H4 (cell line): ENCODE data around the gene TMEM132D. TPM values are rescaled to one million over a fixed set of nuclear protein-coding genes. Genes with fewer than 3 reads are reported as not detected.

ENCODE experiments used
- DNase-seq: peaks from one replicate; pipeline ENCODE4 v3.0.0-alpha.2; 2015; ENCODE audit warnings: low spot score
- total RNA-seq: library from RNA; depleted of rRNA; stranded (reverse); fragments of >200 nt; shearing (Covaris generic); gene quantifications from 2 replicates; pipeline ENCODE4 v1.2.3, GENCODE V29; 2014

TMEM132D gene
- total RNA-seq, 1 experiment from 2014 or later = not detected

DNA sequence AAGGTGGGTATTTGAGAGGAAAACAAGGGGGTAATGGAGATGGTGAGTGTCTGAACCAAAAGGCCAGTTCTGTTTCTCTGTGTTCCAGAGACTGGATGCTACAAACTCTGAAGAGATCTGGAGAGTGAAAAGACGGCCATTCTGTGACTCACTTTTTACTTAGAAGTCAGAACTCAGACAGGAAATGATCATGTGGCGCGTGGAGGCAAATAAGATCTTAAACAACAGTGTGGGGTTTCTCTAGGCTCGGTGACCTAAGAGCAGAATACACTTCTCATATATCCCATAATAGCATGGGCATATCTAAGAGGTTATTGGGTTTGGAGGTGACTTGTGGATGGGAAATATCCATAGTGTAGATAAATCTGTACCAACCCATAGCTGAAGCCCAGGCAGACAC, 463.5 kb downstream of the TMEM132D start:
- no peak for DNase-seq

DNA sequence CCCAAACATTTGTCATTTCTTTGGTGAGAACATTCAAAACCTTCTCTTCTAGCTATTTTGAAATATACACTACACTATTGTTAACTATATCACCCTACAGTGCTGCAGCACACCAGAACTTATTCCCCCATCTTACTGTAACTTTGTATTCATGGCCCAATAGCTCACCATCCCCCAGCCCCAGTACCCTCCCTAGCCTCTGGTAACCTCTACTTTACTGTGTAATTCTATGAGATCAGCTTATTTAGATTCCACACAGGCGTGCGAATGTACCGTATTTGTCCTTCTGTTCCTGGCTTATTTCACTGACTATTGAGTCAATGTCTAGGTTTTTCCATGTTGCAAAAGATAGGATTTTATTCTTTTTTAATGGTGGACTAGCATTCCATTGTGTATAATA, 469.0 kb downstream of the TMEM132D start:
- no peak for DNase-seq

DNA sequence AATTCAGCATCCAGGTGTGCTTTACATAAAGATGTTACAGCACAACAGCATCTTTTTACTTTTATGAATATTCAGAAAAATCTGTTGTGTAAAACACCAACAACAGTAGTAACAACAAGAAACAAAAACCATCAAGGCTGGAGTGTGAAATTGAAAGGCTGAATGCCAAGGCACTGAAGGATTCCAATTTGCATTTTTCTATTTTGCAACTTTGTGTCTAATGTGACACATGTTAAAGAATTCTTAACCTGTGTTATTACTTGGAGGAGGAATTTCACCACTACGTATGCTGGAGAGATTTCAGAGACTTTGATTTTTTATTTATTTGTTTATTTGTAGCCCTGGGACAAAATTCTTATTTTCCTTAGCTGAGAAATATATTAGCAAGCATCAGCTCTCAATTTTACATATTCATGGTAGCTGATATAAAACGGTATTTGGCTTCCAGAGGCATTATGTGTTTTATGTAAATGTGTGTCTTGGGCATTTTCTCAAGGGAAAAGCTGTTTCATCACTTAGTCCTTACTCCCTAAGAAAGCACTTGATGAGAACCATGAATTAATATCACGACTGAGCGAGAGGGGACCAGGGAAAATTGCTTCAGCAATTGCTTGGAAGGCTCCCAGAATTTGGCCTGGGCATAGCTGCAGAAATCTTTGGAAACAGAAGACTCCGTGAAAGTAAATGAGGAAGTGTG, 475.4 kb downstream of the TMEM132D start:
- no peak for DNase-seq

DNA sequence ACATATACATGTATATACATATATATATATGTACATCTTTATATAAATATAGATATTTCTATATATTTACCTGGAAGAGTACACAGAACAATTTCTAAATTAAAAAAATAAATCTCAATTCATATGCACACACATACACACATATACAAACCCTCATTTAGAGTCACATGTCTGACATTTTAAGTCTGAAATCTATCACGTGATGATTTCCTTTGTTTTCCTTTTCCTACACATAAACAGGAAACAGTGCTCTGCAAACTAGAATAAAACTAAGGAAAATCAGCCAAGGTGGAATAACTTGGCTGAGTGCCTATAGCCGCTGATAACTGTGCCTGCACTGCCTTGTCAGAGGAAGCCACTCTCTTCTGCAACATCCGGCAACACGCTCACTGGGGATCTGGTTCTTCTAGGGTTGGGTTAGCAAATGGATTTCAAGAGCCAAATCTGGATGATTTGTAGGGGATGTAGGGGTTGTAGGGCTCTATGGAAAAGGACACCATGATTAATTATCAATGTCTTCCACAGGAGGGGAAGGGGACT, 480.7 kb downstream of the TMEM132D start:
- DNase-seq = no peak

DNA sequence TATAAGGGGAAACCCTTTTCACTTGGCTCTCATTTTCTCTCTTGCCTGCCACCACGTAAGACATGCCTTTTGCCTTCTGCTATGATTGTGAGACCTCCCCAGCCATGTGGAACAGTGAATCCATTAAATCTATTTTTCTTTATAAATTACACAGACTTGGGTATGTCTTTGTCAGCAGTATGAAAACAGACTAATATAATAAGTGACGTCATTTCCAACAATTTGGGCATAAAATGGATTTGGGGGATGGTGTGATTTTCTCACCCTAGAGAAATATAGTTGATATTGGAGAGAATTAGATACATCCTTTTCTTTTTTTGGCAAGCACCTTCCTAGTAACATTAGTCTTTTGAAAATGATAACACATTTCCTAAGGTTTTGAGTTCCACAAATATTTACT, 490.5 kb downstream of the TMEM132D start:
- DNase-seq = no peak

- DNase-seq = no peak
These were observed 494.5 kb downstream of the TMEM132D start for GRCh38 chr12:129409281-129409680.

GRCh38 chr12:129404556-129404955, 499.3 kb downstream of the TMEM132D start:
- no peak for DNase-seq

- DNase-seq = no peak
These were observed 502.3 kb downstream of the TMEM132D start for GRCh38 chr12:129401572-129401971.

- DNase-seq = no peak
These were observed 509.5 kb downstream of the TMEM132D start for GRCh38 chr12:129394177-129394825.

GRCh38 chr12:129393357-129393937, 510.4 kb downstream of the TMEM132D start:
- no peak for DNase-seq

DNA sequence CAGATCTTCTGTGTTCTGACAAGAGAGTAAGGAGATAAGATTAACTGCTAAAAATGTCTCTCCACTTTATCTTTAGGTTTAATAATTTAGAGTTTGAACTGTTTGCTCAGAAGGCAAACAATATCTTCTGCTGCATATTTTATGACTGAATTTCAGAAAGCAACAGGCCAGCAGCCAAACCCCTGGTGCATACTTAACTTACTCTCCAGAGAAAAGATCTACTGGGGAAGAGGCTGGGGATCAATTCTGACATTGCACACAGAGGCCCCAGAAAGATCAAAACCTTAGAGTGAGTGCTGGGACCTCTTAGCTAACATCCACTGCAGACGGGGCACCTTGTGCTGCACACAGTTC, 518.2 kb downstream of the TMEM132D start:
- DNase-seq = no peak

DNA sequence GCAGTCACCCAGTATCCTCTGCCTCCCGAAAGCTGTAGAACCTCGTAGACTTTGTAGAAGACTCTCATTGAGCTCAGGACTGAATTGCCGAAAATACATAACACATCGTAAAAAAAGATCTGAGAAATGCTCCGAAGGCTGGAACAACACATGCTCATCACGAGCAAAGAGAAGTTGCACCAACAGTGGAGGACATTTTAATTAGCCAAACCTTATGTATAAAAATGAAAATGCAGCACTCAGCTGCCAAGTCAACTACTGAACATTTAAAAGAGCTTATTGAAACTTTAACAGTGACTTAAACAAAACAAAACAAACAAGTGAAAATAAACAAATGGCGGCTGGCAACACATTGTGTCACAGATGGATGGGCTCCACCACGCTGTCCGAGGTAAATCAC, 519.9 kb downstream of the TMEM132D start:
- DNase-seq = no peak

DNA sequence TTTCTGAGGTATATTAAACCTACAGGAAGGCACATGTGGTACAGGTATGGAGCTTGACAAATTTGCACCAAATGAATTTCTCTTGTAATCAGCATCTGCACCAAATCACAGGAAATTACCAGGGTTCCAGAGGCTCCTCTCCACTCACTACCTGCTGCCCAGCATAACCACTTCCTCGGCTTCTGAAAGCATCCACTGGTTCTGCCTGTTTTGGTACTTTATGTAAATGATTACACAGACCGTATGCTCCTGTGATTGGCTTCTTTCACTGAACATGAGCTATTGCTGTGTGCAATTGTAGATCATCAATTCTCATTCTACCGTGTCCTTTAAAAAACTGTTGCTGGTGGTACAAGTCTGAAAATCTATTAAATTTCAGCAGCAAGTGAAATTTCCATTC, 522.1 kb downstream of the TMEM132D start:
- DNase-seq = no peak

DNA sequence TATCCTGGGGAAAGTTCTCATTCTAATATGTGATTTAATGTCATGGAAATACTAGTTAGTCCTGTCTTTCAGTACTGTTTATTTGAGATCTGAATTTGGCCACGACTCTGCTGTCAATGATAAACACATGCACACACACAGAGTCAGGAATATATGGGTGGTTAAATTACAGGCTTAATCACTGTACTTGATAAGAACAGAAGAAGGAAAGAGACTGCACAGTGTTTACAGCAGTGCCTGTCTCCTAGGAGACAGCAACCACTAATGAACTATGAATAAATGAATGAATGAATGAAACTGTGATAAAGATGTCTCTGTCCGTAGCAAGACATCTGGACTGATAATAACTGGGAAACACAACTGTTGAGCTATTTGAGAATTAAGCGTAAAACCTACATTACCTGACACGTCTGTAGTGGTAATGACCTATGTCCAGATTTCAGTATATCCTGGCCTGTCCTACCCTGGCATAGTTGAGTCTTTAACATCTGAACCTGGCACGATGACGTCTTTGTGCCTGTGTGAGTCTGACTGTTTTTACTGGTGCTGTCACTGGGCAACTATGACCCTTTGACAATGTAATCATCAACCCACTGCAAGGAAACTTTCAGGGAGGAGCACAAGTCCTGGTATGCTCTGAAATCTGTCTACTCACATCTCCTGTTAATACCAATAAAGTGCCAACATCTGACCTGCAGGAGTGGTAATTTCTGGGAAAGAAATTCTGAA, 524.6 kb downstream of the TMEM132D start:
- no peak for DNase-seq

DNA sequence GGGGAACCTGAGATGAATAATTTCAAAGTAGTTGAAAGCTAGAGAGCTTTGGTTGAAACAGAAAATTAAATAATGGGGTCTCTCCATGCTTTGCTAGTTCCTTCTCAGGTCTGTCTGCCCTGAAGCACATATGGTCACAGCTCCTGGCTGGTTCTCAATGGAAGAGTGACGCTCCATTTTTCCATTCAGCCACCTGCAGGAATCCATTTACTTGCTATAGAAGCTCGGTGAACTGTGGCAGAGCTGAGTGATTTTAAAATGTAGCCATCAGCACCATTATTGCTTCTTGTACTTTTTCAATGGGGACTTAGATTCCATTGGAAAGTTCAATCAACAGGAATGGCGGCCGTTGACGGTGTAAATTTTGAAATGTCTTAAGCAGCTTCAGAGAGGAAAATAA, 525.3 kb downstream of the TMEM132D start:
- no peak for DNase-seq

DNA sequence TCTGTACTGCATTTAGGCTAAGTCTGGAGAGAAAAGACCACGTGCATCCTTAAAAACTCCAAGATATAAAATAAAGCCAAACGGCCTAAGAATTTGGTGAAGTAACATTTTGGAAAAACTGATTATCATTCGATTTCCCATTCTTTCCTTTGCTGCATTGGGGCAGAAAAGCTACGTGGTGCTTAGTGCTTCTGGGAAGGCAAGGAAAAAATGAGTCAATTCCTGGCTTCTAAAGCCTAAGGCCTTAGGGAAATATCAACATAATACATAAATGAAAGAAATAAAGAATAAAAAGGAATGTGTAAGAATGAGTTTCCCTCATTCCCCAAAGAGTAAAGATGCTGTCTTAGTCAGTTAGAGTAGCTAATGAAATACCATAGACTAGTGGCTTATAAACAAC, 530.1 kb downstream of the TMEM132D start:
- no peak for DNase-seq

DNA sequence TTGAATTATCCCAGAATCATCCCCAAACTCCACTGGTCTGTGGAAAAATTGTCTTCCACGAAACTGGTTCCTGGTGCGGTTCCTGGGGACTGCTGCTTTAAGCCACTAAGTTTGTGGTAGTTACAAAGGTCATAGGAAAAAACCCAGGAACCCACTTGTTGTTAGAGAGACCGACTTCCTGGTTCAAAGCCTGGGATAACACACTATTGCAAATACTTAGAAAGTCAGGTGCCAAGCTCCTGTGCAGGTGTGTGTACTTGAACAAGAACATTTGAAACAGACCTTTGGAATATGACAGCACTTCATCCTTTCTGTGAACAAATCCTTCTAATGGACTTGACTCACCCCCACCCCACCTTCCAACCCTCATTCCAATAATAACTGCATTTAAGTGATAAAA, 530.9 kb downstream of the TMEM132D start:
- no peak for DNase-seq

DNA sequence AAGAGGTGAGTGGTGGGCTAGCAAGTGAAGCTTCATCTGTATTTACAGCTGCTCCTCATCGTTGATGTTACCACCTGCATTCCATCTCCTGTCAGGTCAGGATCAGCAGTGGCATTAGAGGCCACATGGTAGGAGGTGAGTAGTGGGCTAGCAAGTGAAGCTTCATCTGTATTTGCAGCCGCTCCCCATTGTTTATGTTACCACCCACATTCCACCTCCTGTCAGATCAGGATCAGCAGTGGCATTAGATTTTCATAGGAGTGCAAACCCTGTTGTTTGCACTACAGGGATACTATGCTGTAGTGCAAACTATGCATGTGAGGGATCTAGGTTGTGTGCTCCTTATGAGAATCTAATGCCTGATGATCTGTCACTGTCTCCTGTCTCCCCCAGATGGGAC, 531.5 kb downstream of the TMEM132D start:
- DNase-seq = no peak

DNA sequence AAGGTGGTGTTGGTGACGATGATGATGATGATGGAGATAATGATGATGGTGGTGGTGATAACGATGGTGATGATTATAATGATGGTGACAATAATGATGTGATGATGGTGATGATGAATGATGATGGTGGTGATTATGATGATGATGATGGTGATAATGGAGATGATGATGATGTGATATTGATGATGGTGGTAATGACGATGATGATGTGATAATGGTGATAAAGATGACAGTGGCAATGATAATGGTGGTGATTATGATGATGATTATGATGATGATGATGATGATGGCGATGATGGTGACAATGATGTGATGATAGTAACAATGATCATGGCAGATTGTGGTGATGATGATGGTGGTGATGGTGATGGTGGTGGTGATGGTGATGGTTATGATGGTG, 532.6 kb downstream of the TMEM132D start:
- DNase-seq = no peak

- DNase-seq = no peak
These were observed 537.2 kb downstream of the TMEM132D start for GRCh38 chr12:129366656-129367055.

DNA sequence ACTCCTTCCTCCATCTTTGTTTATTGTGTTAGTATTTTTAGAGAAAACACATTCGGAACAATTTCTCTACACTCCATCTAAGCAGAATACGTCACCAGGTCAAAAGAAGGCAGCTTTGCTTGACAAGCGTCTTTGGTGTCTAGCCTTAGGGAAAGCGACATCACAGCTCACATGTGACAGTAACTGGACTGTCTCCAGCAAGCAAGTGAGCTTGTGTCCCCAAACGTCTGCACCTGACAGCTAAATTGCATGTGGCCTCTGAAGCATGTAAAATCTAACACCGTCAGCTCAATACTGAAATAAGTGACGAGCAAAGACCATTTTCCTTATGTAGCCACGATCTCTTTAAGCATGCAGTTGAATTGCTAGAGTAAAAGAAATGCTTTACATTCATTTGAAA, 540.8 kb downstream of the TMEM132D start:
- DNase-seq = no peak

DNA sequence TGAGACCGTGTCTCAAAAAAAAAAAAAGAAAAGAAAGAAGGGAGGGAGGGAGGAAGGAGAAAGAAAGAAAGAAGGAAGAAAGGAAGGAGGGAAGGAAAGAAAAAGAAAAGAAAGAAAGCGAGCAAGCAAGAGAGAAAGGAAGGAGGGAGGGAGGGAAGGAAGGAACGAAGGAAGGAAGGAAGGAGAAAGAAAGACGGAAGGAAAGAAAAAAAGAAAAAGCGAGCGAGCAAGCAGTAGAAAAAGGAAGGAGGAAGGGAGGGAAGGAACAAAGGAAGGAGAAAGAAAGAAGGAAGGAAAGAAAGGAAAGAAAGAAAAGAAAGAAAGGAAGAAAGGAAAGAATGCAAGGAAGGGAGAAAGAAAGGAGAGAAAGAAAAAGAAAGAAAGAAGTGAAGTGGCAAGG, 546.6 kb downstream of the TMEM132D start:
- DNase-seq = no peak

DNA sequence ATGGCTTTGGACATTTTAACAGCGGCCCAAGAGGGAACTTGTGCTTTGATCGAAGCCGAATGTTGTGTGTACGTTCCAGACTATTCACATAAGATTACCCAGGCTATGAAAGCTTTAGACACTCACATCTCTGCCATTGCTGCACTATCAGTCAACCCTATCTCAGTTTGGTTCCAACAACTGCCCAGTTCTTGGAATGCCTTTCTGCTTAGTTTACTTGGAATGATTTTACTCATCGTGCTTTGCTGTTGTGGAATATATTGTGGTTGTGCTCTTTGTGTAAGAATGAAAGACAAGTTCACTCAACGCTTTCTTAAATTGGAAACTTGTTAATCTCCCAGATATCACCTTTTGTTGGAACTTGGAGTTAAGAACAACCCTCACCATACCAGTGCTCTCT, 552.3 kb downstream of the TMEM132D start:
- no peak for DNase-seq
